Upper lobe of right lung (tissue), 1 donor: Measurements from ENCODE around the gene GYPC. TPM values are rescaled to one million over a fixed set of nuclear protein-coding genes. Genes with fewer than 3 reads are reported as not detected.
A peak's percentile ranks its signal among the peaks of the same experiment; 100 is the strongest.

Source experiments
- ATAC-seq: fragments of 200-7000 bp; cut with Tn5 transposase; one replicate; pipeline ENCODE4 v1.9.1; 2020; ENCODE audit warnings: mild to moderate bottlenecking, moderate library complexity
- DNase-seq: peaks from one replicate; pipeline ENCODE4 v3.0.0-alpha.2; 2020
- H3K27ac ChIP-seq: fragments of 200-600 bp; one replicate; pipeline ENCODE4 v1.8.0; 2022
- H3K27me3 ChIP-seq: fragments of 200-600 bp; one replicate; pipeline ENCODE4 v1.8.0; 2022; ENCODE audit warnings: mild to moderate bottlenecking
- H3K36me3 ChIP-seq: fragments of 200-600 bp; one replicate; pipeline ENCODE4 v1.8.0; 2022
- H3K4me1 ChIP-seq: fragments of 200-600 bp; one replicate; pipeline ENCODE4 v1.8.0; 2022
- H3K4me3 ChIP-seq: fragments of 200-600 bp; one replicate; pipeline ENCODE4 v1.8.0; 2022; ENCODE audit warnings: mild to moderate bottlenecking
- H3K9me3 ChIP-seq: fragments of 200-600 bp; one replicate; pipeline ENCODE4 v1.8.0; 2022
- CTCF ChIP-seq: fragments of 200-600 bp; IDR thresholded peaks from one replicate; pipeline ENCODE4 v1.8.0; 2022; ENCODE audit warnings: antibody characterized with exemption
- intact Hi-C: fragments of 100-400 bp; cut with DNase I; formaldehyde crosslinking; loops from one replicate; pipeline ENCODE4 v1.11.0; 2022
- total RNA-seq: library from RNA; stranded (reverse); fragmentation: NEBNext Ultra II Directional; extraction: Animal tissue kit (Norgen Biotek cat#: 25700); gene quantifications from one replicate; pipeline ENCODE4 v1.2.1, GENCODE V29; 2021
- donor health status: DM: no; HTN: yes; CAD: no; lungs with severe emphysema.

GYPC gene
- total RNA-seq, 1 donor from 2014 or later, result 76.7 TPM

DNA sequence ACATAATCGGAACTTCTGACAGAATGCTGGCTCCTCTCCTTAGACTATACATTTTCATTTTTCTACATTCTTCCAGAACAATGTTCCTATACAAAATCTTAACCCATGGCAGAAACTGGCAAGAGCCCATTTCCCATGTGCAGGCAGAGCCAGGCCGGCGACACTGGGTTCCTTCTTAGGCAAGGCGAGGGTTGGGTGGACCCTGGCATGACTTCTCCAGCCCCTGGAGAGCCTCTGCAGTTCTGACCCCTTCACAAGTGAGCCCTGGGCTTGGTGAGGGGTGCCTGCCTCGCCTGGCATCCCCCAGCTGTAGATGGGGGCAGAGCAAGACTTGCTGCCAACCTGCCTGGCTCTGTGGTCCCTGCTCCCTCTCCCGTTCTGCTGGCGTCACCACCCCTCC lies 5.0 kb downstream of the GYPC start:
- Histone ChIP-seq H3K36me3 (no peaks in the 10 kb centered on the region), H3K27me3 (no peaks in the 10 kb centered on the region), H3K9me3 (no peaks in the 10 kb centered on the region), H3K27ac (peak overlapping the region; percentile 58), H3K4me1 (peaks cover 74% of the 10 kb centered on the region), H3K4me3 (no peak overlapping the region)
- DNase-seq, result no peak
- ATAC-seq, result no peak
- TF ChIP-seq CTCF, result no peak
- intact Hi-C loops, result no loop called here

DNA sequence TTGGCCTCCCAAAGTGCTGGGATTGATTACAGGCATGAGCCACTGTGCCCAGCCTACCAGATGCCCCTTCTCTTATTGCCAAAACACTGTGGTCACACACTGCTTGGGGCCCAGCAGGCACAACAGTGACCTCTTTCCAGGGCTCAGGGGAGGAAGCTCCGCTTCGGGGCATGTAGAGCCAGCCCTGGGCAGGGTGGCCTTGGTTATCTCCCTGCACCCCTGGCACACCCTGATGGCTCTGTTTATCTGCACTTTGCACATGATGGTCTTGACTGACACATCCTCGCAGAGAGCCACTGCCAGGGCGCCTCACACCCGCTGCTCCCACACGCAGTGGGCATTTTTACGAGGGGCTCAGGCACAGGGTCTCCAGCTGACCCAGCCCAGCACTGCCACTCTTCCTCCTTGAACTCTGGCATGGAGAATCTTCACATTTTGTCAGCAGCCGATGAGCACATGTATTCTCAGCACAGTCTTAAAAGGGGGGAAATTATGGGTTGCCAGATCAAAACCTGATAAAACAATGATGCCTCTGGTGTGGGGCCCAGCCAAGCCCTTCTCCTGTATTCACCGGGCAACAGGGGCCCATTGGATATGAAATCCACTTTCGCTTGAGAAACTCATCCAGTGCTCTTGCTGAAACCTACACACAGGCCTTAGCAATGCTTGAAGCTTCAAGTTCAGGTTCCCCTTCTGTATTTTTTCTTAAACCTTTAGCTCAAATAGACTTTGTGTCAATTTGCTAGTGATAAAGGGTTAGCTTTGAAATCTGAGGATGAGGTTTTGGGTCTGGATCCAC lies 5.9 kb downstream of the GYPC start:
- TF ChIP-seq CTCF, result no peak
- peak overlapping the region; percentile 42 for H3K27ac ChIP-seq
- ATAC-seq, result no peak
- intact Hi-C loops, result no loop called here
- no peaks in the 10 kb centered on the region for H3K27me3 ChIP-seq
- H3K4me1 ChIP-seq, result peaks cover 78% of the 10 kb centered on the region
- no peaks in the 10 kb centered on the region for H3K9me3 ChIP-seq
- DNase-seq, result no peak
- H3K36me3 ChIP-seq, result no peaks in the 10 kb centered on the region
- no peak overlapping the region for H3K4me3 ChIP-seq

- H3K4me1 ChIP-seq, result peaks cover 78% of the 10 kb centered on the region
- no peaks in the 10 kb centered on the region for H3K36me3 ChIP-seq
- no peak for ATAC-seq
- no peaks in the 10 kb centered on the region for H3K9me3 ChIP-seq
- no peak for TF ChIP-seq CTCF
- H3K27ac ChIP-seq, result peak overlapping the region; percentile 42
- intact Hi-C loops, result no loop called here
- H3K27me3 ChIP-seq, result no peaks in the 10 kb centered on the region
- no peak for DNase-seq
- H3K4me3 ChIP-seq, result no peak overlapping the region
Observed at GRCh38 chr2:126662621-126663020, 6.7 kb downstream of the GYPC start.

- ATAC-seq (no peak), DNase-seq (no peak)
- no peaks in the 10 kb centered on the region for H3K36me3 ChIP-seq
- TF ChIP-seq CTCF, result no peak
- intact Hi-C loops, result no loop called here
- no peaks in the 10 kb centered on the region for H3K9me3 ChIP-seq
- no peak overlapping the region for H3K4me3 ChIP-seq
- H3K4me1 ChIP-seq, result peaks cover 72% of the 10 kb centered on the region
- no peaks in the 10 kb centered on the region for H3K27me3 ChIP-seq
- H3K27ac ChIP-seq, result peak overlapping the region; percentile 30
Observed at GRCh38 chr2:126663184-126663963, 7.4 kb downstream of the GYPC start.

DNA sequence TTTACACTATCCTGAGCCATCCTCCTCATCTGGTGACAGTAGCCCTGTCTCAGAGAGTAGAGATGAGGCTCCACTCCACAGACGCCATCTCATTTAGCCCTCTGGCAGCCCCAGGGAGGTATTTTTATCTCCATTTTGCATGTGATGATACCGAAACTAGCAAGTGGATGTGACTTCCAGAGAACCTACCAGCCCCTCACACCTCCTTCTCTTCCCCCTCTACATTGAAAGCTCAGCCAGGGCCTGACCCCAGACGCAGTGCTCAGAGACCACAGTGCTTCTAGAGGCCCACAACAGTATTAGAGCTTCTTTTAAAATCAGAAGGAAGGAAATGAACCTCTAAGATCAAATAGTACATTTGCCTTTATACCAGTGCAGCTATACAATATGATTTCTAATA lies 8.3 kb downstream of the GYPC start:
- H3K4me1 ChIP-seq, result peaks cover 71% of the 10 kb centered on the region
- no peaks in the 10 kb centered on the region for H3K27me3 ChIP-seq
- no peaks in the 10 kb centered on the region for H3K36me3 ChIP-seq
- no peak for TF ChIP-seq CTCF
- ATAC-seq, result no peak
- H3K4me3 ChIP-seq, result no peak overlapping the region
- H3K27ac ChIP-seq, result no peak overlapping the region
- H3K9me3 ChIP-seq, result no peaks in the 10 kb centered on the region
- no peak for DNase-seq
- intact Hi-C loops, result no loop called here
